Activated CD8-positive, alpha-beta T cell treated with anti-CD3 and anti-CD28 coated beads, Interleukin-2, amount 10 ng/mL, durations not matched to agents 7 days and 5 days (primary cell): Measurements from ENCODE around the gene TRIP13. TPM values are rescaled to one million over a fixed set of nuclear protein-coding genes. Genes with fewer than 3 reads are reported as not detected.
"Not testable (repeated sequence)": the region's sequence is repeated elsewhere in the genome, so short reads cannot be mapped to it uniquely, and the experiment has no call there.

ENCODE experiments used
- ATAC-seq: fragments of 150-1000 bp; cut with Tn5 transposase; one replicate; pipeline ENCODE4 v1.10.0; 2021; ENCODE audit warnings: moderate library complexity
- CTCF ChIA-PET: fragments of 350-600 bp; sonication (Branson Sonifier 250); formaldehyde crosslinking; loops from one replicate; lab custom pipeline; 2021; ENCODE audit warnings: antibody characterized with exemption; lab: Charles Lee
- POLR2A ChIA-PET: fragments of 350-600 bp; sonication (Branson Sonifier 250); formaldehyde crosslinking; loops from one replicate; lab custom pipeline; 2021; ENCODE audit warnings: antibody characterized with exemption; lab: Charles Lee
- DNase-seq: peaks from one replicate; pipeline ENCODE4 v3.0.0-alpha.2; 2020
- H3K27ac Mint-ChIP-seq: one replicate; pipeline ENCODE4 v1.8.0; 2021; ENCODE audit warnings: mild to moderate bottlenecking, mixed read lengths
- H3K27me3 Mint-ChIP-seq: one replicate; pipeline ENCODE4 v1.8.0; 2021; ENCODE audit warnings: low read depth, mixed read lengths
- H3K36me3 Mint-ChIP-seq: one replicate; pipeline ENCODE4 v1.8.0; 2021; ENCODE audit warnings: low read depth, mixed read lengths
- H3K4me1 Mint-ChIP-seq: one replicate; pipeline ENCODE4 v1.8.0; 2021; ENCODE audit warnings: low read depth, mixed read lengths
- H3K4me3 Mint-ChIP-seq: one replicate; pipeline ENCODE4 v1.8.0; 2021; ENCODE audit warnings: mild to moderate bottlenecking, mixed read lengths
- H3K9me3 Mint-ChIP-seq: one replicate; pipeline ENCODE4 v1.8.0; 2022; ENCODE audit warnings: mixed read lengths; ENCODE audit not compliant: insufficient read depth
- total RNA-seq, 2 experiments: library from RNA; stranded (reverse); gene quantifications; one replicate each; pipeline ENCODE4 v1.2.3, GENCODE V29; 2021

Gene TRIP13
- total RNA-seq, 2 experiments from 2014 or later: 38.6 to 42.6 TPM

DNA sequence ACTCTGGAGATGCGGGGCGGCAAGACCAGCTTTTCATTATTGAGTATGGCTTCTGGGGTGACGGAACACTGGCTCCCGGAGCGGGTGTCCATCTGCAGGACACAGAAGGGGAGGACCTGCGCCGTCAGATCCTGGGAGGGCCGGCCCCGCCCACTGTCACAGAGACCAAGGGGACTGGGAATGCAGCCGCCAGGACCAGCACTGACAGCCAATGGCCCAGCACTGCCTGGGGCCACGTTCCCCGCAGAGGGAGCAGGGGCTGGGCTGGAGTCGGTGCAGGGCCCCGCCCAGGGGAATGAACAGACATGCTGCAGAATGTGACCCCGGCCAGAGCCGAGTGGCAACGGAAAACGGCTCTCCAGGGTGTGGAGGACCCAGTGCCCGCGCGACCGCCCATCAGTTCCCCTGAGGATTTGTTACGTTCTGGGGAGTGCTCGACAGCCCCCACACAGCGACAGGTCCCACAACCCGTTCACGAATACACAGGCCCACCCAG lies 42.1 kb upstream of the TRIP13 start, which contains the start of gene ZDHHC11:
Gene ZDHHC11, minus strand, starts transcription at position 476 of the 496 bp plus-strand sequence. Its CDS starts 384 bp downstream, at position 92.
- Mint-ChIP-seq H3K4me1 (no peaks in the 10 kb centered on the region), H3K27ac (no peak within 1 kb of the TSS), H3K36me3 (no peaks in the 10 kb centered on the region), H3K9me3 (no peaks in the 10 kb centered on the region), H3K27me3 (no peaks in the 10 kb centered on the region), H3K4me3 (no peak within 1 kb of the TSS)
- POLR2A ChIA-PET: no interaction called here
- DNase-seq (no peak), ATAC-seq (no peak)
- CTCF ChIA-PET: no interaction called here

DNA sequence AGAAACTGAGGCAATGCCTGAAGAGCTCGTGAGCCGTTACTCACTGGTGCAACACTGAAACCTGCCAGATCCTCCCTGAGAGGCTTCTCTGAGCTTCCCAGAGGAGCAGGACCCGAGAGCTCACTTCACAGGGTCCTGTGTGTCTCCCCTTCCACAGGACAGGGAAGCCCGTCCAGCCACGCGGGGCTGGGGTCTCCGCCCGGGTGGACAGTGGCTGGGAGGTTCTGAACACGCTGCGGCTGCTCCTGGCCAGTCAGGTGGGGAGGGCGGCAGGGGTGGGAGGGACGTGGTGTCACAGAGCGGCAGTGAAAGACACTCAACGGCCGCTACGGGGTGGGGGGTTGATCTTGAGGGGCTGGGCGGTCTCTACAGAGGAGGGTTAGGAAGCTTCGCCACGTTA lies 41.6 kb upstream of the TRIP13 start:
- CTCF ChIA-PET: no interaction called here
- no peaks in the 10 kb centered on the region for H3K27me3 Mint-ChIP-seq
- ATAC-seq: no peak
- H3K9me3 Mint-ChIP-seq: no peaks in the 10 kb centered on the region
- DNase-seq: no peak
- no peak overlapping the region for H3K4me3 Mint-ChIP-seq
- H3K4me1 Mint-ChIP-seq: no peaks in the 10 kb centered on the region
- POLR2A ChIA-PET: no interaction called here
- H3K27ac Mint-ChIP-seq: no peak overlapping the region
- no peaks in the 10 kb centered on the region for H3K36me3 Mint-ChIP-seq

DNA sequence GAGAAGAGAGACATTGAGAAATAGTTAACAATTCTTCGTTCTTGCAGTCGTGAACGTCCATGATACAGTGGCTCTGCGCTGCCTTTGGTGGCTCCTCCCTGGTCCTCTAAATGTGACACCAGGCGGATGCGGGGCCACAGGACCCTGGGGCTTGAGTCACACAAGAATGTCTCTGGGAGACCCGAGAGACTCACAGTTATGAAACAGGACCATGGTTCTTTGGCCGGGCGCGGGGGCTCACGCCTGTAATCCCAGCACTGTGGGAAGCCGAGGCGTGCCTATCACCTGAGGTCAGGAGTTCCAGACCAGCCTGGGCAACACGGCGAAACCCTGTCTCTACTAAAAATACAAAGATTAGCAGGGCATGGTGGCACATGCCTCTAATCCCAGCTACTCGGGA lies 41.1 kb upstream of the TRIP13 start:
- Mint-ChIP-seq H3K4me3 (no peak overlapping the region), H3K36me3 (no peaks in the 10 kb centered on the region), H3K27ac (no peak overlapping the region), H3K4me1 (no peaks in the 10 kb centered on the region), H3K9me3 (no peaks in the 10 kb centered on the region), H3K27me3 (no peaks in the 10 kb centered on the region)
- no peak for ATAC-seq
- ChIA-PET CTCF (no interaction called here), POLR2A (no interaction called here)
- no peak for DNase-seq

DNA sequence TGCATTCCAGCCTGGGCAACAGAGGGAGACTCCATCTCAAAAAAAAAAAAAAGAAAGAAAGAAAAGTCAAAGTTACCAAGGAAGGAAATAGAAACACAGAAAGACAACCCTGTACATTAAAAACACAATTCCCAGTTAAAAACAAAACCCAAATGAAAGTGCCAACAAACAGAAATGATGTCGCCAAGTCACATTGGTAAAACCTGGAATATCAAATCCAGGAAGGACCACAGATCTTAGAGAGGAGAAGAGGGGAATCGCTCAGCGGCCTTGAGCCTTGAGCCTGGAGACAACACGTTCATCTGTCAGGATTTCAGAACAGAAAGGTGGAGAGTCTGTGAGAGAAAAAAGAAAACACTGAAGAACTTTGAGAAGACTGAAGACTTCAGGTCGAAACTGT lies 40.7 kb upstream of the TRIP13 start:
- no peak for DNase-seq
- Mint-ChIP-seq H3K27me3 (no peaks in the 10 kb centered on the region), H3K27ac (no peak overlapping the region), H3K4me1 (no peaks in the 10 kb centered on the region), H3K36me3 (no peaks in the 10 kb centered on the region), H3K4me3 (no peak overlapping the region), H3K9me3 (no peaks in the 10 kb centered on the region)
- no peak for ATAC-seq
- CTCF ChIA-PET: no interaction called here
- POLR2A ChIA-PET: no interaction called here

DNA sequence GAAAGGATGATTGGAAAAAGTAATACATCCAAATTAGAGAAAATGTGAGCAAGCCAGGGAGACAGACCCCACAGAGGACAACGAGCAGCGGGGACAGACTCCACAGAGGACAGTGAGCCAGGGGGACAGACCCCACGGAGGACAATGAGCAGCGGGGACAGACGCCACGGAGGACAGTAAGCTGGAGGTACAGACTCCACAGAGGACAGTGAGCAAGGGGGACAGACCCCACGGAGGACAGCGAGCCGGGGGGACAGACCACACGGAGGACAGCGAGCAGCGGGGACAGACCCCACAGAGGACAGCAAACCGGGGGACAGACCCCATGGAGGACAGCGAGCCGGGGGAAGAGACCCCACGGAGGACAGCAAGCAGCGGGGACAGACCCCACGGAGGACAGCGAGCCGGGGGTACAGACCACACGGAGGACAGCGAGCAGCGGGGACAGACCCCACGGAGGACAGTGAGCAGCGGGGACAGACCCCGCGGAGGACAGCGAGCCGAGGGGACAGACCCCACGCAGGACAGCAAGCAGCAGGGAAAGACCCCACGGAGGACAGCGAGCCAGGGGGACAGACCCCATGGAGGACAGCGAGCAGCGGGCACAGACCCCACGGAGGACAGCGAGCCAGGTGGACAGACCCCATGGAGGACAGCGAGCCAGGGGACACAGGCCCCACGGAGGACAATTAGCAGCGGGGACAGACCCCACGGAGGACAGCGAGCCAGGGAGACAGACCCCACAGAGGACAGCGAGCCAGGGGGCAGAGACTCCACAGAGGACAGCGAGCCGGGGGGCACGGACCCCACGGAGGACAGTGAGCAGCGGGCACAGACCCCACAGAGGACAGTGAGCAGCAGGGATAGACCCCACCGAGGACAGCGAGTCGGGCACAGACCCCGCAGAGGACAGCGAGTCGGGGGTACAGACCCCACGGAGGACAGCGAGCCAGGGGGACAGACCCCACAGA lies 40.0 kb upstream of the TRIP13 start:
- CTCF ChIA-PET: no interaction called here
- POLR2A ChIA-PET: no interaction called here
- H3K27ac Mint-ChIP-seq: no peak overlapping the region

DNA sequence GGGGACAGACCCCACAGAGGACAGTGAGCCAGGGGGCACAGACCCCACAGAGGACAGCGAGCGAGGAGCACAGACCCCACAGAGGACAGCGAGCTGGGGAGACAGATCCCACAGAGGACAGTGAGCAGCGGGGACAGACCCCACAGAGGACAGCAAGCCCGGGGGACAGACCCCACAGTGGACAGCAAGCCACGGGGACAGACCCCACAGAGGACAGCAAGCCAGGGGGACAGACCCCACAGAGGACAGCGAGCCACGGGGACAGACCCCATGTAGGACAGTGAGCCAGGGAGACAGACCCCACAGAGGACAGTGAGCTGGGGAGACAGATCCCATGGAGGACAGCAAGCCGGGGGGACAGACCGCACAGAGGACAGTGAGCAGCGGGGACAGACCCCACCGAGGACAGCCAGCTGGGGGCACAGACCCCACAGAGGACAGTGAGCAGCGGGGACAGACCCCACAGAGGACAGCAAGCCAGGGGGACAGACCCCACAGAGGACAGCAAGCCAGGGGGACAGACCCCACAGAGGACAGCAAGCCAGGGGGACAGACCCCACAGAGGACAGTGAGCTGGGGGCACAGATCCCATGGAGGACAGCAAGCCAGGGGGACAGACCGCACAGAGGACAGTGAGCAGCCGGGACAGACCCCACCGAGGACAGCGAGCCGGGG lies 39.1 kb upstream of the TRIP13 start:
- H3K4me1 Mint-ChIP-seq, H3K9me3 Mint-ChIP-seq, H3K27ac Mint-ChIP-seq, H3K4me3 Mint-ChIP-seq, DNase-seq, H3K27me3 Mint-ChIP-seq, H3K36me3 Mint-ChIP-seq, CTCF ChIA-PET, ATAC-seq, POLR2A ChIA-PET: not testable (repeated sequence)

More for the DNA sequence above, 40.0 kb upstream of the TRIP13 start:
- H3K36me3 Mint-ChIP-seq: no peaks in the 10 kb centered on the region
- ATAC-seq (no peak), DNase-seq (no peak)
- no peaks in the 10 kb centered on the region for H3K27me3 Mint-ChIP-seq
- H3K4me3 Mint-ChIP-seq: no peak overlapping the region
- no peaks in the 10 kb centered on the region for H3K9me3 Mint-ChIP-seq
- H3K4me1 Mint-ChIP-seq: no peaks in the 10 kb centered on the region

DNA sequence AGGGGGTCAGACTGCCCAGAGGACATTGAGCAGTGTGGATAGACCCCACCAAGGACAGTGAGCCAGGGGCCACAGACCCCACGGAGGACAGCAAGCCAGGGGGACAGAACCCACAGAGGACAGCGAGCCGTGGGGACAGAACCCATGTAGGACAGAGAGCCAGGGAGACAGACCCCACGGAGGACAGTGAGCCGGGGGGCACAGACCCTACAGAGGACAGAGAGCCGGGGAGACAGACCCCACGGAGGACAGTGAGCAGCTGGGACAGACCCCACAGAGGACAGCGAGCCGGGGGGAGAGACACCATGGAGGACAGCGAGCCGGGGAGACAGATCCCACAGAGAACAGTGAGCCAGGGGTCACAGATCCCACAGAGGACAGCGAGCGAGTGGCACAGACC lies 38.5 kb upstream of the TRIP13 start:
- POLR2A ChIA-PET: interaction anchor here (0.7 kb wide), 1 partner anchor 411 kb away, joined by 4 read pairs; no protein-coding TSS in a partner anchor
- DNase-seq (no peak), ATAC-seq (no peak)
- Mint-ChIP-seq H3K27me3 (no peaks in the 10 kb centered on the region), H3K4me3 (no peak overlapping the region), H3K9me3 (no peaks in the 10 kb centered on the region), H3K36me3 (peaks cover 2% of the 10 kb centered on the region), H3K4me1 (no peaks in the 10 kb centered on the region), H3K27ac (no peak overlapping the region)
- CTCF ChIA-PET: no interaction called here

DNA sequence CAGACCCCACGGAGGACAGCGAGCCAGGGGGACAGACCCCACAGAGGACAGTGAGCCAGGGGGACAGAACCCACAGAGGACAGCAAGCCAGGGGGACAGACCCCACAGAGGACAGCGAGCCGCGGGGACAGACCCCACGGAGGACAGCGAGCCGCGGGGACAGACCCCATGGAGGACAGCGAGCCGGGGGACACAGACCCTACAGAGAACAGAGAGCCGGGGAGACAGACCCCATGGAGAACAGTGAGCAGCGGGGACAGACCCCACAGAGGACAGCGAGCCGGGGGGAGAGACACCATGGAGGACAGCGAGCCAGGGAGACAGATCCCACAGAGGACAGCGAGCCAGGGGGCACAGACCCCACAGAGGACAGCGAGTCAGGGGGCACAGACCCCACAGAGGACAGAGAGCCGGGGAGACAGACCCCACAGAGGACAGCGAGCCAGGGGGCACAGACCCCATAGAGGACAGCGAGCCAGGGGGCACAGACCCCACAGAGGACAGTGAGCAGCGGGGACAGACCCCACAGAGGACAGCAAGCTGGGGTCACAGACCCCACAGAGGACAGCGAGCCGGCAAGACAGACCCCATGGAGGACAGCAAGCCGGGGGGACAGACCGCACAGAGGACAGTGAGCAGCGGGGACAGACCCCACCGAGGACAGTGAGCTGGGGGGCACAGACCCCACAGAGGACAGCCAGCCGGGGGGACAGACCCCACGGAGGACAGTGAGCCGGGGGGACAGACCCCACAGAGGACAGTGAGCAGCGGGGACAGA lies 37.5 kb upstream of the TRIP13 start:
- Mint-ChIP-seq H3K27me3 (no peaks in the 10 kb centered on the region), H3K27ac (no peak overlapping the region), H3K4me1 (no peaks in the 10 kb centered on the region), H3K4me3 (no peak overlapping the region), H3K36me3 (peaks cover 2% of the 10 kb centered on the region), H3K9me3 (no peaks in the 10 kb centered on the region)
- POLR2A ChIA-PET: interaction anchor here (0.7 kb wide), 1 partner anchor 410 kb away, joined by 4 read pairs; no protein-coding TSS in a partner anchor
- DNase-seq (no peak), ATAC-seq (no peak)
- CTCF ChIA-PET: no interaction called here

DNA sequence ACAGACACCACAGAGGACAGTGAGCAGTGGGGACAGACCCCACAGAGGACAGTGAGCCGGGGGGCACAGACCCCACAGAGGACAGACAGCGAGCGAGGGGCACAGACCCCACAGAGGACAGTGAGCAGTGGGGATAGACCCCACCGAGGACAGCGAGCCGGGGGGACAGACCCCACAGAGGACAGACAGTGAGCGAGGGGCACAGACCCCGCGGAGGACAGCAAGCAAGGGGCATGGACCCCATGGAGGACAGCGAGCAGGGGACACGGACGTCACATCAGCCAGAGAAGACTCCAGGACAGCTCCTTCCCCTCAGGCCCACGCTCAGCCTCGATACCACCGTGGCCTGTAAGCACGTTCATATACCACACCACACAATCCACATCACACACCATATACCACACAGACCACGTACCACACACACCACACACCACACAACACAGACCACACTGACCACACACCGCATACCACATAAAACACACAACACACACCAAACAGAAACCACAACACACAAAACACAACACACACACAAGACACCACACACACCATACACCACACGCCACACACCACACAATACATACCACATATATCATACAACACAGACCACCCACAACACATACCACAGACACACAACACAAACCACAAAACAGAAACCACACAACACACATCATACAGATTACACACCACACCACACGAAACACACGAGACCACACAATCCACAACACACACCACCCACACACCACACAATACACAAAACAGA lies 36.7 kb upstream of the TRIP13 start:
- ATAC-seq (peak; percentile 56), DNase-seq (no peak)
- H3K9me3 Mint-ChIP-seq: no peaks in the 10 kb centered on the region
- H3K4me1 Mint-ChIP-seq: no peaks in the 10 kb centered on the region
- no peak overlapping the region for H3K4me3 Mint-ChIP-seq
- H3K36me3 Mint-ChIP-seq: peaks cover 2% of the 10 kb centered on the region
- no peaks in the 10 kb centered on the region for H3K27me3 Mint-ChIP-seq
- ChIA-PET CTCF (no interaction called here), POLR2A (no interaction called here)
- H3K27ac Mint-ChIP-seq: no peak overlapping the region

DNA sequence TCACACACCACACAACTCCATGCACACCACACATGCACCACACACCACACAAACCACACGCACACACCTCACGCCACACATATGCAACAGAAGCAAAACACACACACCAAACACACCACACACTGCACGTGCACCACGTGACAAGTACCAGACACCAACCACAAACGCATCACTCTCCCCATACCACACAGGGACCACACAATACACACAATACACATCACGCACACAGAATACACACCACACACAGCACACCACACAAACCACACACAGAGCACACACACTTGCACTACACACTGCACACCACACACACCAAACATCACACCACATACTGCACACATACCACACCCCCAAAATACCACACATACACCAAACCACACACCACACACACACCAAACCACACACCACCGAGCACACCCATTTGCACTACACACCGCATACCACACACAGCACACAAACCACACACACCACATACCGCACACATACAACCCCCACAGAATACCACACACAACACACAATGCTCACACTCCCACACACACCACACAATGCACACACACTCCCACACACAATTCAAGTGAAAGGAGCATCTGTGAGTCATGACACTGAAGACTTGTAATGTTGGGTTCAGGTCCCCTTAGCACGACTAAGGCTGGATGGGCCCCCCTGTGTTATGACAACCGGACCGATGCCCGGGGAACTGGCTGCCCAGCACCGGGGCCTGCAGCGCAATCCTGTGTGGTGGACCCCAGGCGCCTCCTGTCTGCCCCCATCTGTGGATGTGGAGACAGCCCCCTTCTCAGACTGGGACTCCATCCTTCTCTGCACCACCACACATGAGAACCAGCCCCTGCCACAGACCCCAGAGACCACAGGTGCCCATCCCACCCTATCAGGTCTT lies 35.9 kb upstream of the TRIP13 start:
- Mint-ChIP-seq H3K27me3 (no peaks in the 10 kb centered on the region), H3K9me3 (no peaks in the 10 kb centered on the region), H3K4me1 (no peaks in the 10 kb centered on the region), H3K4me3 (no peak overlapping the region), H3K27ac (no peak overlapping the region), H3K36me3 (peaks cover 2% of the 10 kb centered on the region)
- DNase-seq (no peak), ATAC-seq (no peak)
- CTCF ChIA-PET: no interaction called here
- POLR2A ChIA-PET: no interaction called here
